Lung (tissue), 12 donors: ENCODE data around the gene ANKRD11. TPM values are rescaled to one million over a fixed set of nuclear protein-coding genes. Genes with fewer than 3 reads are reported as not detected.

Source experiments
- ATAC-seq: fragments of 200-7000 bp; cut with Tn5 transposase; one replicate; pipeline ENCODE4 v1.9.1; 2020; ENCODE audit warnings: moderate number of reproducible peaks; ENCODE audit not compliant: insufficient read depth, low FRiP score
- DNase-seq, 3 donors: peaks; one replicate each; pipeline ENCODE4 v3.0.0-alpha.2; 2013 to 2017
- H3K27ac ChIP-seq, 2 donors: one replicate each; pipeline ENCODE4 v1.5.1; 2013; ENCODE audit warnings: mild to moderate bottlenecking in 2 of 2, moderate library complexity in 2 of 2, control low read depth in 1 of 2, inconsistent platforms in 1 of 2, low read depth in 1 of 2, low read length in 1 of 2
- H3K27me3 ChIP-seq, 3 donors: one replicate each; pipeline ENCODE4 v1.5.1; 2013; ENCODE audit warnings: low read length in 2 of 3; ENCODE audit not compliant: control insufficient read depth in 3 of 3, insufficient read depth in 3 of 3
- H3K36me3 ChIP-seq, 4 donors: one replicate each; pipeline ENCODE4 v1.5.1; 2013; ENCODE audit warnings: low read length in 4 of 4, mild to moderate bottlenecking in 1 of 4, moderate library complexity in 1 of 4; ENCODE audit not compliant: control insufficient read depth in 4 of 4, insufficient read depth in 4 of 4
- H3K4me1 ChIP-seq, 5 donors: one replicate each; pipeline ENCODE4 v1.5.1; 2013; ENCODE audit warnings: low read length in 5 of 5, mild to moderate bottlenecking in 2 of 5, moderate library complexity in 1 of 5; ENCODE audit not compliant: control insufficient read depth in 5 of 5, insufficient read depth in 5 of 5
- H3K4me3 ChIP-seq: one replicate; pipeline ENCODE4 v1.5.1; 2013; ENCODE audit warnings: mild to moderate bottlenecking, control low read depth, moderate library complexity
- H3K9ac ChIP-seq, 2 donors: one replicate each; pipeline ENCODE4 v1.5.1; 2013; ENCODE audit warnings: low read length in 2 of 2, control low read depth in 1 of 2; ENCODE audit not compliant: insufficient read depth in 1 of 2
- H3K9me3 ChIP-seq, 4 donors: one replicate each; pipeline ENCODE4 v1.5.1; 2013; ENCODE audit warnings: low read length in 3 of 4, mild to moderate bottlenecking in 1 of 4, moderate library complexity in 1 of 4; ENCODE audit not compliant: control insufficient read depth in 4 of 4, insufficient read depth in 3 of 4
- WGBS, 2 donors: extraction: QIAGEN DNeasy Blood & Tissue Kit; methylation state at CpG; one replicate each; pipeline ENCODE4 v1.1.7; 2013; 5-methylcytosine and 5-hydroxymethylcytosine counted together
- polyA plus RNA-seq, 2 donors: library from polyadenylated mRNA; stranded (reverse); fragments of 200-250 nt; gene quantifications; one replicate each; pipeline ENCODE4 v1.2.1, GENCODE V29; 2013
- total RNA-seq, 2 donors: library from RNA; depleted of rRNA in 1 of 2; stranded (reverse); fragments of >200 nt in 1 of 2; gene quantifications; one replicate each; pipeline ENCODE4 v1.2.1, GENCODE V29; 2014 to 2021
- TF ChIP-seq, protein P1 (sequence below): IDR thresholded peaks from 2 replicates; pipeline ENCODE4 v1.5.1; 2012; ENCODE audit warnings: mild to moderate bottlenecking; ENCODE audit errors: control extremely low read depth, extremely low read depth
- donor health status: control.
- donor health status: control.
- donor health status: Bipolar disorder and iron deficiency.
- donor health status: healthy.
- donor health status: DM: yes; HTN: yes; CAD: no.

Gene ANKRD11
- total and polyA plus RNA-seq, 4 donors, result 58.5 to 162 (median 89.5) TPM

DNA sequence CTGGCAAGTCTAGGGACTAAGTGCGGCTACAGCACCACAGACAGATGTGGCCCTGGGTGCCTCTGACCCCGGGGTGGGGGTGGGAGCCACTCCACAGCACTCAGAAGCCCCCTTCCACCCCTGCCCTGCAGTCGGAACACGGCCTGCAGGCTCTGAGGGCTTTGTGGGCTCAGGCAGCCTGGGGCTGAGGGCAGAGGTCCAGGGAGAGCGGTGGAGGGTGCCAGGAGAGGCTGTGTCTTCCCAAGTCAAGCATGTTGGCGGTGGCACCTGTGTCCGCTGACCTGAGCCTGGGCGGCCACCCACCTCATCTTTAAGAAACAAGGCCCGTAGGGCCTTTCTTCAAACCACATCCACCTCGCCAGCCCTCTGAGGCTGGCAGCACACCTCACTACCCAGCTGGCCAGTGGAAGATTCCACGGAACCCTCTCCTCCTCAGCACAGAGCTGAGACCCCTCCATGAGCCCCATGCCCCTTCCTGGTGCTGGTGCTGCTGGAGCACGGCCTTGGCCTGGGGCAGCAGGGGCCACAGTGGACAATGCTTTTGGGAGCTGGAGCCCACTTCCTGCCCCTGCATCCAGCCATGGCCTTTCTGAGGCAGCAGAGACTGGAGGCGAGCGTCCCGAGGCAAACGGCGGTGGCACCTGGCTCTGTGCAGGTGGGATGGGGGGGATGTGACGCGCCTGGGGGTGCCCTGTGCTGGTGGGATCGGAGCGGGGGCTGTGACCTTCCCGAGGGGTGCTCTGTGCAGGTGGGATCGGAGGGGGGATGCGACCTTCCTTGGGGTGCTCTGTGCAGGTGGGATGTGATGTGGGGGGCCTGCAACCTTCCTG is 195.1 kb downstream of the ANKRD11 start:
- H3K4me1 ChIP-seq, result peaks cover 0 to 15% (median 6%) of the 10 kb centered on the region in 5 donors
- 91 to 95% methylated on average over 24 of the region's 24 CpGs for WGBS, 2 donors
- H3K9ac ChIP-seq, result peak overlapping the region in 1 of 2 donors; percentile 11
- H3K27me3 ChIP-seq, result no peaks in the 10 kb centered on the region
- TF ChIP-seq, protein P1, sequence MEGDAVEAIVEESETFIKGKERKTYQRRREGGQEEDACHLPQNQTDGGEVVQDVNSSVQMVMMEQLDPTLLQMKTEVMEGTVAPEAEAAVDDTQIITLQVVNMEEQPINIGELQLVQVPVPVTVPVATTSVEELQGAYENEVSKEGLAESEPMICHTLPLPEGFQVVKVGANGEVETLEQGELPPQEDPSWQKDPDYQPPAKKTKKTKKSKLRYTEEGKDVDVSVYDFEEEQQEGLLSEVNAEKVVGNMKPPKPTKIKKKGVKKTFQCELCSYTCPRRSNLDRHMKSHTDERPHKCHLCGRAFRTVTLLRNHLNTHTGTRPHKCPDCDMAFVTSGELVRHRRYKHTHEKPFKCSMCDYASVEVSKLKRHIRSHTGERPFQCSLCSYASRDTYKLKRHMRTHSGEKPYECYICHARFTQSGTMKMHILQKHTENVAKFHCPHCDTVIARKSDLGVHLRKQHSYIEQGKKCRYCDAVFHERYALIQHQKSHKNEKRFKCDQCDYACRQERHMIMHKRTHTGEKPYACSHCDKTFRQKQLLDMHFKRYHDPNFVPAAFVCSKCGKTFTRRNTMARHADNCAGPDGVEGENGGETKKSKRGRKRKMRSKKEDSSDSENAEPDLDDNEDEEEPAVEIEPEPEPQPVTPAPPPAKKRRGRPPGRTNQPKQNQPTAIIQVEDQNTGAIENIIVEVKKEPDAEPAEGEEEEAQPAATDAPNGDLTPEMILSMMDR, result no peak
- ATAC-seq (no peak), DNase-seq (no peak)
- no peaks in the 10 kb centered on the region for H3K9me3 ChIP-seq
- no peak overlapping the region for H3K27ac ChIP-seq
- H3K36me3 ChIP-seq, result peaks cover 0 to 19% (median 3%) of the 10 kb centered on the region in 4 donors
- no peak overlapping the region for H3K4me3 ChIP-seq

DNA sequence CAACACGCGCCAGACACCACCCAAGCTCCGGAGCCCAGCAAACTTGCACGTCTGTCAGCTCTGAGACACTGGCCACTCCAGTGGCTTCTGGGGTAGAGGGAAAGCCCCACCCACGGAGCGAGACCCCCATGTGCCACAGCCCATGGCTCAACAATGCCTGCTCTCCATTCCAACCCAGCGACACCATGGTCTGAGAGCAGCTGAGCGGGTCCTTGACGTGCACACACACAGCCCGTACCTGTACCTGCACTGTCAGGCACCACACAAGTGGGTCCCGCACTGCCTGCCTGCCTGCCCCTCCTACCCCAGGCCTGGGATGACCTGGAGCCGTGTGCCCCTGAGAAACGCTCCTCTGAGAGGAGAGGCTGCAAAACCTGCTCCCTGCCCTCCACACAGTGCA is 195.9 kb downstream of the ANKRD11 start:
- Histone ChIP-seq H3K36me3 (peaks cover 0 to 14% (median 2%) of the 10 kb centered on the region in 4 donors), H3K4me3 (no peak overlapping the region), H3K27me3 (no peaks in the 10 kb centered on the region), H3K9me3 (no peaks in the 10 kb centered on the region), H3K27ac (peak overlapping the region in 1 of 2 donors; percentile 29), H3K9ac (no peak overlapping the region), H3K4me1 (peaks cover 0 to 15% (median 6%) of the 10 kb centered on the region in 5 donors)
- DNase-seq, result no peak
- TF ChIP-seq, protein P1, result no peak
- 77 to 84% methylated on average over 13 of the region's 13 CpGs for WGBS, 2 donors
- ATAC-seq, result no peak

DNA sequence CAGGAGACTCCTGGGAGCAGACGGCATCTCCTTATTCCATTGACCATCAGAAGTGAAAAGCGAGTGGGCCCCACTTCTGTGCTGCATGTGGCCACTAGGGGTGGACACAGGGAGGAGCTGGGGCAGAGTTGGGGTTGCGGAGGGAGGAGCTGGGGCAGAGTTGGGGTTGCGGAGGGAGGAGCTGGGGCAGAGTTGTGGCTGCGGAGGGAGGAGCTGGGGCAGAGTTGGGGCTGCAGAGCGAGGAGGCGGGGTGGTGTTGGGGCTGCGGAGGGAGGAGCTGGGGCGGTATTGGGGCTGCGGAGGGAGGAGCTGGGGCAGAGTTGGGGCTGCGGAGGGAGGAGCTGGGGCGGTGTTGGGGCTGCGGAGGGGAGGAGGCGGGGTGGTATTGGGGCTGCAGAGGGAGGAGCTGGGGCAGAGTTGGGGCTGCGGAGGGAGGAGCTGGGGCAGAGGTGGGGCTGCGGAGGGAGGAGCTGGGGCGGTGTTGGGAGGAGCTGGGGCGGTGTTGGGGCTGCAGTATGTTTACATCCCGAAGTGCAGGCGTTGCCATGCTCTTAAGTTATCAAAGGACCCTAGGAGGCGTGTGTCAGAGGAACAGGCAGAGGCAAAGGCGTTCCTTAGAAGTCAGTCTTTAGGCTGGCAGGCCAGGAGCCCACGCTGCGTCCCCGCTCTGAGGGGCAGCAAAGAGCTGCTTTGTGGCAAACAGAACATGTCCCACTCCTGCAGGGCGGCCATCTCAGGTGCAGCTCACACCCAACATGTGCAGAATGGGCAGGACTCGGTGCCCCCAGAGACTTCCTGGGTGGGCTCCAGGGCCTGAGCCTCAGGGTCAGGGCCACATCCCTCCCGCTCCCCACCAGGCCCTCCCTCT is 196.9 kb downstream of the ANKRD11 start:
- Histone ChIP-seq H3K27me3 (no peaks in the 10 kb centered on the region), H3K9me3 (no peaks in the 10 kb centered on the region), H3K27ac (peak overlapping the region in 1 of 2 donors; percentile 57), H3K36me3 (peaks cover 0 to 18% (median 5%) of the 10 kb centered on the region in 4 donors), H3K4me3 (no peak overlapping the region), H3K9ac (no peak overlapping the region), H3K4me1 (peaks cover 0 to 15% (median 6%) of the 10 kb centered on the region in 5 donors)
- 77 to 87% methylated on average over 26 to 28 of the region's 28 CpGs for WGBS, 2 donors
- peak; percentile 62 for ATAC-seq
- TF ChIP-seq, protein P1, result no peak
- DNase-seq, result peak; percentile 43 to 49 (median 43)
